A549 (cell line): ENCODE results near the gene PRUNE2. TPM values are rescaled to one million over a fixed set of nuclear protein-coding genes. Genes with fewer than 3 reads are reported as not detected.

Source experiments
- ATAC-seq, 2 experiments: fragments of 200-7000 bp in 1 of 2; fragments of >200 bp in 1 of 2; cut with Nextera tagmentation in 1 of 2; cut with Tn5 transposase in 1 of 2; 3 replicates each; pipeline versions ENCODE4 v1.8.0 to v1.9.1; 2018 to 2020; ENCODE audit warnings: mild to moderate bottlenecking in 1 of 2, moderate library complexity in 1 of 2
- CTCF ChIA-PET: fragments of 300-600 bp; sonication (Branson Sonifier 250); formaldehyde crosslinking; extraction: SDS; loops from one replicate; lab custom pipeline; 2021; ENCODE audit warnings: antibody characterized with exemption, inconsistent platforms; lab: Yijun Ruan, JAX
- POLR2A ChIA-PET: fragments of 350-600 bp; formaldehyde crosslinking; extraction: SDS; loops from one replicate; lab custom pipeline; 2021; ENCODE audit warnings: antibody characterized with exemption, inconsistent platforms; lab: Yijun Ruan, JAX
- DNase-seq, 2 experiments: peaks; one replicate each; pipeline versions ENCODE4 v3.0.0 to v3.0.0-alpha.2; 2011 to 2016; ENCODE audit warnings: low read depth in 1 of 2, low spot score in 1 of 2
- FAIRE-seq: peaks from 2 replicates; lab custom pipeline; 2011; peaks lifted over from hg19 to GRCh38; lab: Jason Lieb, UNC
- H3K27ac ChIP-seq, 2 experiments: fragments of >200 bp; sonication (Bioruptor Twin); formaldehyde crosslinking; 3 replicates each; pipeline ENCODE4 v1.5.1; 2016 to 2017
- H3K4me1 ChIP-seq: fragments of >200 bp; sonication (Bioruptor Twin); formaldehyde crosslinking; 3 replicates; pipeline ENCODE4 v1.6.1; 2016
- H3K4me2 ChIP-seq: fragments of >200 bp; sonication (Bioruptor Twin); formaldehyde crosslinking; 3 replicates; pipeline ENCODE4 v1.6.1; 2016
- H3K4me3 ChIP-seq: fragments of >200 bp; sonication (Bioruptor Twin); formaldehyde crosslinking; 3 replicates; pipeline ENCODE4 v1.5.1; 2016
- H3K9me3 ChIP-seq: fragments of >200 bp; sonication (Bioruptor Twin); formaldehyde crosslinking; 3 replicates; pipeline ENCODE4 v1.6.1; 2016
- BHLHE40 ChIP-seq: IDR thresholded peaks from 2 replicates; pipeline ENCODE4 v1.6.1; 2012; ENCODE audit warnings: low read depth, low read length, inconsistent platforms
- CHD2 ChIP-seq: fragments of 150-350 bp; IDR thresholded peaks from 2 replicates; pipeline ENCODE4 v1.6.1; 2014; ENCODE audit warnings: low read length; ENCODE audit not compliant: partially characterized antibody
- CHD4 ChIP-seq: fragments of 200-600 bp; sonication (generic); IDR thresholded peaks from 2 replicates; pipeline ENCODE4 v1.6.1; 2016; ENCODE audit warnings: antibody characterized with exemption, mild to moderate bottlenecking, borderline replicate concordance
- CTCF ChIP-seq: fragments of >200 bp; sonication (Bioruptor Twin); formaldehyde crosslinking; IDR thresholded peaks from 3 replicates; pipeline ENCODE4 v1.5.1; 2016
- E2F6 ChIP-seq: IDR thresholded peaks from 2 replicates; pipeline ENCODE4 v1.6.1; 2012; ENCODE audit warnings: low read depth, borderline replicate concordance
- FOXS1 ChIP-seq: fragments of 250-450 bp; sonication (Bioruptor Pico); IDR thresholded peaks from 2 replicates; pipeline ENCODE4 v1.5.0; 2020; ENCODE audit warnings: mild to moderate bottlenecking, moderate library complexity
- GATA3 ChIP-seq: IDR thresholded peaks from 2 replicates; pipeline ENCODE4 v1.6.1; 2012; ENCODE audit warnings: borderline replicate concordance
- HES2 ChIP-seq: fragments of >200 bp; sonication (Bioruptor Twin); formaldehyde crosslinking; IDR thresholded peaks from 2 replicates; pipeline ENCODE4 v1.6.1; 2016
- HOXA7 ChIP-seq: fragments of 250-450 bp; sonication (Bioruptor Pico); IDR thresholded peaks from 2 replicates; pipeline ENCODE4 v1.5.0; 2020; ENCODE audit warnings: mild to moderate bottlenecking, moderate library complexity
- HOXB13 ChIP-seq: fragments of 250-450 bp; sonication (Bioruptor Pico); IDR thresholded peaks from 2 replicates; pipeline ENCODE4 v1.5.0; 2020; ENCODE audit warnings: low read depth, mild to moderate bottlenecking, moderate library complexity
- HOXB5 ChIP-seq: fragments of 250-450 bp; sonication (Bioruptor Pico); IDR thresholded peaks from 2 replicates; pipeline ENCODE4 v1.5.0; 2020; ENCODE audit warnings: mild to moderate bottlenecking, moderate library complexity
- JUNB ChIP-seq: fragments of >200 bp; sonication (Bioruptor Twin); formaldehyde crosslinking; IDR thresholded peaks from 2 replicates; pipeline ENCODE4 v1.6.1; 2016
- MYC ChIP-seq: IDR thresholded peaks from 2 replicates; pipeline ENCODE4 v1.6.1; 2012; ENCODE audit warnings: mild to moderate bottlenecking, inconsistent platforms, low read length, improper control_type of control experiment, borderline replicate concordance
- NFE2L2 ChIP-seq: fragments of 150-350 bp; conservative IDR thresholded peaks from 2 replicates; pipeline ENCODE4 v1.6.1; 2014; ENCODE audit warnings: low read length
- NR3C1 ChIP-seq: fragments of >200 bp; sonication (Bioruptor Twin); formaldehyde crosslinking; IDR thresholded peaks from 3 replicates; pipeline ENCODE4 v1.6.1; 2017
- RAD21 ChIP-seq, 2 experiments: fragments of >200 bp in 1 of 2; sonication (Bioruptor Twin) in 1 of 2; formaldehyde crosslinking in 1 of 2; IDR thresholded peaks in 1 of 2; conservative IDR thresholded peaks in 1 of 2; 2 replicates in 1 of 2; 3 replicates in 1 of 2; pipeline ENCODE4 v1.6.1; 2012 to 2018; ENCODE audit warnings: inconsistent platforms in 1 of 2
- SMC3 ChIP-seq: fragments of >200 bp; sonication (Bioruptor Twin); formaldehyde crosslinking; IDR thresholded peaks from 3 replicates; pipeline ENCODE4 v1.6.1; 2018; ENCODE audit warnings: inconsistent platforms
- ZC3H11A ChIP-seq: fragments of 450-650 bp; IDR thresholded peaks from 2 replicates; pipeline ENCODE4 v1.6.1; 2014; ENCODE audit warnings: antibody characterized with exemption, mild to moderate bottlenecking
- ZNF302 ChIP-seq: fragments of 250-450 bp; sonication (Bioruptor Pico); IDR thresholded peaks from 2 replicates; pipeline ENCODE4 v1.9.0; 2021; ENCODE audit warnings: inconsistent platforms, mild to moderate bottlenecking, moderate library complexity
- WGBS: methylation state at CpG from one replicate; pipeline ENCODE4 v1.1.6; 2017; ENCODE audit errors: missing lambda C conversion rate; 5-methylcytosine and 5-hydroxymethylcytosine counted together
- polyA plus RNA-seq, 4 experiments: library from polyadenylated mRNA; depleted of rRNA in 3 of 4; stranded (reverse); fragments of >200 nt; fragmentation: RNase III in 1 of 4; extraction: RNeasy Plus Mini Kit Qiagen cat#74134 plus additional on column Dnase treatment in 1 of 4; gene quantifications; 2 replicates in 3 of 4; 3 replicates in 1 of 4; pipeline ENCODE4 v1.2.3, GENCODE V29; 2011 to 2017
- TF ChIP-seq, protein P1 (sequence below): fragments of 250-450 bp; sonication (Bioruptor Pico); IDR thresholded peaks from 2 replicates; pipeline ENCODE4 v1.5.0; 2021; ENCODE audit warnings: mild to moderate bottlenecking, moderate library complexity, borderline replicate concordance

PRUNE2 gene
- polyA plus RNA-seq, 2 of the 4 experiments (the other 2 are of a cell fraction) = 0.04 TPM; not detected in 1

DNA sequence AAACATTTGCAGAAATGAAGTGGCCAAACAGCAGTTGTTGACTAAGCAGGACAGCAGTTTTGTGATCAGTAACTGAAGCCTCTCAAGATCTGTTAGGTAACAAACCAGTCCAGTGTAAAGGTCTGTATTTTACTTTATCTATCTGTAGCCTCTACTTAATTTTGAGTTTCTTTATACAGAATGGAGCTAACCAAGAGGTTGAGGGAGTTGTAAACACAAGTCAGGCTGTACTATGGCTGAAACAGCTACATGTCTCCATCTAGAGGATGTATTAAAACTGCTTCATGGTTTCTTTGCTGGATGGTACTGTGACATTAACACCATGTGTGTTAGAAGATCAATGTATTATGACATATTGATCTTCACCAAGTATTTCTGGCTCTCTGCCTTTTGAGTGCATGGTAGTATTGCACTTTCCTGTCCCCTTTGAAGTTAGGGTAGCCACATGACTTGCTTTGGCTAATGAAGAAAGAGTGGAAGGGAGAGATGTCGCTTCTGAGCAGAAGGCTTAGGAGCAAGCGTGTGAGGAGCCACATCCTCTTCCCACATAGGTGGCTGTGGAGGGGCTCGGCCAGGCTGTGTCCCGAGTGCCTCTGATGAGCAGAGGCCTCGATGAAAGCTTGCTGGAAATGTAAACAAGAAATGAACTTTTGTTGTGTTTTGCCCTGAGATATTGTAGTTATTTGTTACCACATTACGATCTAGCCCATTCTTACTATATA, 247.2 kb downstream of the PRUNE2 start:
- ATAC-seq = peak; percentile 92
- CTCF ChIA-PET = interaction anchor here (0.6 to 7.4 kb wide), 24 partner anchors 9 to 361 kb away, joined by 3 to 78 read pairs (median 5); partner anchors contain the start of gene GCNT1
- FAIRE-seq = no peak
- DNase-seq = peak; percentile 35 to 37
- POLR2A ChIA-PET = no interaction called here
- Histone ChIP-seq H3K4me3 (no peak overlapping the region), H3K4me1 (no peaks in the 10 kb centered on the region), H3K4me2 (no peak overlapping the region), H3K9me3 (no peaks in the 10 kb centered on the region), H3K27ac (no peak overlapping the region)
- peak; percentile 62 for TF ChIP-seq CTCF
- TF ChIP-seq MYC = no peak
- TF ChIP-seq ZC3H11A = no peak
- TF ChIP-seq RAD21 (conservative IDR thresholded peaks at IDR 0.05 in 1 of 2, IDR thresholded peaks at IDR 0.05 in 1 of 2) = peak; percentile 65 to 73
- TF ChIP-seq SMC3 = peak; percentile 58; the same call in 2 of the 3 replicates
- 43% methylated on average over 6 of the region's 6 CpGs for WGBS

DNA sequence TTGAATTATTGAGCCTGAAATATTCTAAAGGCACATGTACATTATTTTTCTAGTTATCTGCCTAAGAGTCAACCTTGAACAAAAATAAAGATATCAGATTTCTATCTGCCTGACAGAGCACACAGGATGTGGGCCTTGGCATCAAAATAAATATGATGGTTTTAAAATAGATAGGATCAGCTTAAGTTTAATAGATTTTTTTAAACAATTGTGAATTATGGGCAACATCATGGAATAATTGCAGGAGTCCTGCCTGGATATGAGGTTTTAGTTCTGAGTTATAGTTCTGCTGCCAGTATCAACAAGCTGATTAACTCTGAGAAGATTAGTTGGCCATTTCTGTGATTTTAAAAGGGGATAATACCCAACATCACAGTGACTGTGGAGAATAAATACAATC, 248.6 kb downstream of the PRUNE2 start:
- FAIRE-seq (no peak), DNase-seq (no peak), ATAC-seq (no peak)
- H3K4me3 ChIP-seq = no peak overlapping the region
- TF ChIP-seq E2F6 (no peak), FOXS1 (CRISPR knock-in tag) (no peak), GATA3 (no peak), CHD4 (no peak), NR3C1 (no peak), NFE2L2 (no peak), JUNB (no peak), HES2 (no peak), ZNF302 (CRISPR knock-in tag) (no peak)
- TF ChIP-seq, protein P1, sequence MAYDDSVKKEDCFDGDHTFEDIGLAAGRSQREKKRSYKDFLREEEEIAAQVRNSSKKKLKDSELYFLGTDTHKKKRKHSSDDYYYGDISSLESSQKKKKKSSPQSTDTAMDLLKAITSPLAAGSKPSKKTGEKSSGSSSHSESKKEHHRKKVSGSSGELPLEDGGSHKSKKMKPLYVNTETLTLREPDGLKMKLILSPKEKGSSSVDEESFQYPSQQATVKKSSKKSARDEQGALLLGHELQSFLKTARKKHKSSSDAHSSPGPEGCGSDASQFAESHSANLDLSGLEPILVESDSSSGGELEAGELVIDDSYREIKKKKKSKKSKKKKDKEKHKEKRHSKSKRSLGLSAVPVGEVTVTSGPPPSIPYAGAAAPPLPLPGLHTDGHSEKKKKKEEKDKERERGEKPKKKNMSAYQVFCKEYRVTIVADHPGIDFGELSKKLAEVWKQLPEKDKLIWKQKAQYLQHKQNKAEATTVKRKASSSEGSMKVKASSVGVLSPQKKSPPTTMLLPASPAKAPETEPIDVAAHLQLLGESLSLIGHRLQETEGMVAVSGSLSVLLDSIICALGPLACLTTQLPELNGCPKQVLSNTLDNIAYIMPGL (CRISPR knock-in tag) = no peak
- ChIA-PET CTCF (interaction anchor here (1.2 to 3.0 kb wide), 3 partner anchors 25 to 213 kb away, joined by 3 to 28 read pairs (median 14); no protein-coding TSS in a partner anchor), POLR2A (no interaction called here)
- H3K4me1 ChIP-seq = no peaks in the 10 kb centered on the region
- no peak overlapping the region for H3K27ac ChIP-seq
- H3K9me3 ChIP-seq = no peaks in the 10 kb centered on the region
- H3K4me2 ChIP-seq = no peak overlapping the region

- DNase-seq (no peak), FAIRE-seq (no peak), ATAC-seq (no peak)
- no peak overlapping the region for H3K4me3 ChIP-seq
- ChIA-PET POLR2A (no interaction called here), CTCF (interaction anchor here (0.6 to 1.2 kb wide), 2 partner anchors 24 to 347 kb away, joined by 3 read pairs; no protein-coding TSS in a partner anchor)
- H3K27ac ChIP-seq = no peak overlapping the region
- no peaks in the 10 kb centered on the region for H3K9me3 ChIP-seq
- WGBS = 25% methylated on average over 4 of the region's 4 CpGs
- TF ChIP-seq BHLHE40 (no peak), HOXB5 (CRISPR knock-in tag) (no peak), HOXB13 (no peak), HES2 (no peak), CHD2 (no peak), HOXA7 (CRISPR knock-in tag) (no peak)
- no peaks in the 10 kb centered on the region for H3K4me1 ChIP-seq
- no peak overlapping the region for H3K4me2 ChIP-seq
These were observed 249.9 kb downstream of the PRUNE2 start for GRCh38 chr9:76655971-76656370.
